Stimulated activated CD4-positive, alpha-beta T cell treated with anti-CD3 and anti-CD28 coated beads, Interleukin-1b, Interleukin-23, amount 100 ng/mL, for 1 hour (primary cell): ENCODE measurements around the gene EPS15.
"Not testable (repeated sequence)": the region's sequence is repeated elsewhere in the genome, so short reads cannot be mapped to it uniquely, and the experiment has no call there.

ENCODE experiments used
- DNase-seq, 2 donors: peaks; one replicate each; pipeline ENCODE4 v3.0.0-alpha.2; 2020; ENCODE audit warnings: low read depth in 2 of 2

Gene EPS15

DNA sequence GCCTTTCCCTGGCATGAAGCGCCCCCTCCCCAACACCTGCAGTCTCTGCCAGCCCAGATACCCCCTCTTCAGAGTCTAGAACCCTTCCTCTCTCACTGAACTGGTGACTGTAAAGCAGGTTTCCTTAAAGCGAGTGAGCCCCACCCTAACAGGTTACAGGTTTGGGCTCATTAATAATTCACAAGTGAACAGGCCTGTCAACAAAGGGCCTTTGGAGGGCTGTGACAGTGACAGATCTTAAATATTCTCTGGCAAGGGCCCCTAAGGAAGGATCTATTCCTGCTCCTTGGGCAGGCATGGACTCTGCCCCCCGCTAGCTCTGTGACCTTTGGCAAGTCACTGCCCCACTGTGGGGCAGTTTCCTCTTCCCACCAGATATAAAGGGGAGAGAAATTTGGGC, 183.1 kb downstream of the EPS15 start:
- DNase-seq, result no peak

DNA sequence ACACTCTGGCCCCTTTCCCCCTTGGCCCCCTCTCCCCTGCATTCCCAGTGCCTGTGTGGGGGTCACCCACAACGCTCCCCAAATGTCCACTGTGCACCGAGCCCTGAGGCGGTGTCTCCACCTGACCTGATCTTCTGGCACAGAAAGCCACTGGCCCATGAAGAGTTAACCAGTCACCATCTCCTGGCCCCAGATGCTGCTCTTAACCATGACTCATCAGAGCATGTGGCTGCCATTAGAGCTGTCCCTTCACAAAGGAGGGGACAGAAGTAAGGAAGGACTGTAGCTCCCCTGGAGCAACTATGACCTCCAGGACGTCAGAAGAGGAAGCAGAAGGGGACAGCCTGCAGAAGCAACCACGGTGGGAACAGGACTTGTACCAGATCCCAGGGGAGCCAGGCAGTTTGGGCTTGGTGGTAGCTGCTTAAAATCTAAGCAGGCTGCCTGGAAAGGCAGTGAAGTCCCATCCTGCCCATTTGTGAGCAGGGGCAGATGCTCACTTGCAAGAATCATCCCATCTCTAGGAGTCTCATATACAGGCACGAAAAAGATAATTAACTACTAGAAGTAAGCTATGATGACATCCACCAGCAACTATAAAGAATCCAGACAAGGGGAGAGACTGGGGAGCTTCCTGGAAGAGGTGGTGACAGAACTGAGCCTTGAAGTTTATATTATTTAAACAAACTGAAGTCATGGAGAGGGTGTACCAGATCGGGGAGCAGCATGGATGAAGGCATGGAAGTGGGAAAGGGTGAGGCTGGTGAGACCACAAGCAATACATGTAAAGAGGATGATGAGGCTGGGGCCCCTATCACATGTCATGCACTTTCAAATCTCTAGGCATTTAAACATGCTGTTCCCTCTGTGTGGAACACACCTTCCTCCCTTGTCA, 187.6 kb downstream of the EPS15 start:
- no peak for DNase-seq

- no peak for DNase-seq
Measured at GRCh38 chr1:51330331-51331201, 188.5 kb downstream of the EPS15 start, which contains the start of gene TTC39A. Gene TTC39A (minus strand): TSS chr1:51330562. CDS start chr1:51330477, 85 bp downstream.

DNA sequence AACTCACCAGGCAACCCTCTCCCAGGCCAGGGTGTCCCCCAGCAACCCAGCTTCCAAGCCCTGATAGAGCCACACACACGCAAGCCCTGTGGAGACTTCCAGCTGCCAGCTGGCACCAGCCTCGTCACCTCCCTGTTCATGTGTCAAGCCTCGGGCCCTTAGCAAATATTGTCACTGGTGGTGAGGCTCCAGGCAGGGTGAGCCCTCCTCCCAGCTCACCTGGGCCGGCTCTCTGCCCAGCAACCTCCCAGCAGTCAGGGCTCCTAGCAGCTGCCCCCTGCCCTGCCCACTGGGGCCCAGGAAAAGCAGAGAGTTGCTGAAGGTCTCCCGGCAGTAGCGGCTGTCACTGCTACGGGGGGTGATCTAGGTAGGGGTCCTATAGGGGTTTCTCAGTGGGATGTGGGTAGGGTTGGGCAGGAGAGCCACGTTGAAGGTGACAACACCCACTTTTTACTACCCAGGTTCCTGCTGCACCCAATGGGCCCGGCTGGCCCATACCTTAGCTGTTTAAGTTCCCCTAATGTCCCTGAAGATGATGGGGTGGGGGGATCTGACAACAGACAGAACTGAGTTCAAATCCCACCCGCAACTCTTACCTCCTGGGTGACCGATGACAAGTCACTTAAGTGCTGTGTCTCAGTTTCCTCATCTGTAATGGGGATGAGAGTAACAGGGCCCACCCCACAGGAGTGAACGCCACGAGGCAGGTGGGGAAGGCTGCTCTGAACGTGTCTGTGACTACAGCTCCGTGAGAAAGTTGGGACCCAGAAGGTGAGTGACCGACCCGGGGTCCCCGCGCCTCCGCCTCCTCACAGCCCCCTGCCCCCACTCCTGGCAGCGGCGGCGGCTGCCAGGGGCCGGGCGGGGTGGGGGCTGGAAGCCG, 189.4 kb downstream of the EPS15 start:
- no peak for DNase-seq

- no peak for DNase-seq
Measured at GRCh38 chr1:51328926-51329325, 190.1 kb downstream of the EPS15 start.

DNA sequence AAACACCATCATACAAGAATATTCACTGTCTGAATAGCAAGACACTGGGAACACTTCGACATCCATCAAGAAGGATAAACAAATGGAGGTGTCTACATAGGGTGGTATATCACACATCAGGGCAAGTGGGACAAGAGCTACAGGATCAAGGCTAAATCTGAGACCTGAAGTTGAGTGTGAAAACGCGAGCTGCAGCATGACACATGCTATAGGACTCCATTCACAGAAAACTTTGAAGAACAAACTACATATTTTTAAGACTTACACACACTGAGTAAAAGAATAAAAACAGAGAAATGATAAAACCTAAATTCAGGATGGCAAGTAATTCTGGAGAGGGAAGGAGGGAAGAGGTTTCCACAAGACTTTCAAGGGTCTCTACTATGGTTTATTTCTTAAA, 190.8 kb downstream of the EPS15 start:
- no peak for DNase-seq

DNA sequence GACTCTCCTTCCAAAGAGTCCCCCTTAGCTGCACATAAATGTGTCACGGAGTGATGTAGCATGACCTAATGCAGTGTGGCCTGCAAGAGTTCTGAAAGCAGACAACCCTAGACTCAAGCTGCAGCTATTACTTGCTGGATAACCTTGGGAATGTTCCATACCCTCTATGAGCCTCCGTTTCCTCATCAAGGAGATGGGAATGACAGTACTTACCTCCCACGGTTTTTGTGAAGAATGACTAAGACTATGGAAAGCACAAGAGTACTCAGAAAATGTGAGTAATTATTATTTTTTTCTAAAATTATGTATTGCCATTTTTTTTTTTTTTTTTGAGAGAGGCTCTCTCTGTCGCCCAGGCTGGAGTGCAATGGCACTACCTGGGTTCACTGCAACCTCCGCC, 191.7 kb downstream of the EPS15 start:
- DNase-seq, result no peak

DNA sequence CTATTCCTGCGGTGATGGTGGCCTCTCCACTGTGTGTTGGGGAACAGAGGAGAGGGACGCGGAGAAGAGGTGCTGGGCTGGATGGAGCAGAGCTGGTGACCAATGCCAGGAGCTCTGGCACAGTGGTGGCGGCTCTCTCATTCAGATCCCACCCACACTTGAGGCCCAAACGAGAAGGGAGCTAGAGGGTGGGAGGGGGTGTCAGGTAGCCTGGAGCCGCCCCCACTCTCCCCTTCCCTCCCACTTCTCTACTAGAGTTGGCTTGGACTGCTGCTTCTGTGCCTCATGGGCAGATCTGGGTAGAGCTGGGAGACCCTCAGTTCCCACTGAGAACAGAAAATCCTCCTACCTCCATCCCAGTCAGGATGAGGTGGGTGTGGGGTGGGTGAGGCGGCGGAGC, 192.2 kb downstream of the EPS15 start:
- no peak for DNase-seq

DNA sequence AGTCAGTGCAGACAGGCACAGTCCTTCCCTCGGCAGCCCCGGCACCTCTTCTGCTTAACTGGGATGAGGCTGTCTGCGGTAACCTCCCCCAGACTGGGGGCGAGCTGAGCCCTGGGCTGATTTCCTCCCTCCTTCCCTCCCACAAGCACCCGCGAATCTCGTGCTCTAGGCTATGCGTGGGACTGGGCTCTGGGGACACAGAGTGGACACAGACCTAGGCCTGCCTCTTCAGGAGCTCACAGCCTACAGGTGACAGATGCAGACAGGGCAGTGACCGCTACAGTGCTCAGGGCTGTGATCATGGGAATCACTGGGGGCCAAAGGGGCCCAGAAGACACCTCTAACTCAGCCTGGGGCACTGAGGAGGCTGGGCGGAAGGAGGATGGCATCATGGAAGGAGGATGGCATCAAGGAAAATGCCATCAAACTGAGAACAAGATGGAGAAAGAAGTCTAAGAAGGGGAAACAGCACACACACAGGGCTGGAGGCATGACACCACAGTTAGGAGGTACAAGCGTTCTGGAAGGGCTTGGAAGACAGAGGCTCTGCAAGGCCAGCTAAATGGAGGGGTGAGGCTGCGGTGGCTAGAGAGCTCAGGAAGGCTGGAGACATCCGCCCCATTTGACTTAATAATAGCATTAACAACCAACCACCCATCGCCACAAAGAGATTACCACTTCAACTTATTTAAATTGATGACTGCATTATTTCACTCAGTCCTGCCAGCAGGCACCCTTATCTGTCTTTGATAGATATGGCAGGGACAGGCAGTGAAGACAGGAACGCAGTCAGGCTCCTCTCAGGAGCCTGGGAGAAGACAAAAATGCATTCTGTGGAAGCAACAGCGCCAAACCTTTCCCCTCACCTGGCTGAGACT, 192.9 kb downstream of the EPS15 start:
- no peak for DNase-seq

GRCh38 chr1:51325391-51325790, 193.7 kb downstream of the EPS15 start:
- no peak for DNase-seq

DNA sequence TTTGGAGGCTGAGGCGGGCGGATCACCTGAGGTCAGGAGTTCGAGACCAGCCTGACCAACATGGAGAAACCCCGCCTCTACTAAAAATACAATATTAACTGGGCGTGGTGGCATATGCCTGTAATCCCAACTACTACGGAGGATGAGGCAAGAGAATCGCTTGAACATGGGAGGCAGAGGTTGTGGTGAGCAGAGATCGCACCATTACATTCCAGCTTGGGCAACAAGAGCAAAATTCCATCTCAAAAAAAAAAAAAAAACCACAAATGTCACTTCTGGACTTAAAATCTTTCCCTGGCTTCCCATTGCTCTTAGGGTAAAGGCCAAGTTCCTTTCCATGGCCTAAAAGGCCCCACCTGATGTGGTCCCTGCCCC, 194.1 kb downstream of the EPS15 start:
- DNase-seq, result not testable (repeated sequence)

DNA sequence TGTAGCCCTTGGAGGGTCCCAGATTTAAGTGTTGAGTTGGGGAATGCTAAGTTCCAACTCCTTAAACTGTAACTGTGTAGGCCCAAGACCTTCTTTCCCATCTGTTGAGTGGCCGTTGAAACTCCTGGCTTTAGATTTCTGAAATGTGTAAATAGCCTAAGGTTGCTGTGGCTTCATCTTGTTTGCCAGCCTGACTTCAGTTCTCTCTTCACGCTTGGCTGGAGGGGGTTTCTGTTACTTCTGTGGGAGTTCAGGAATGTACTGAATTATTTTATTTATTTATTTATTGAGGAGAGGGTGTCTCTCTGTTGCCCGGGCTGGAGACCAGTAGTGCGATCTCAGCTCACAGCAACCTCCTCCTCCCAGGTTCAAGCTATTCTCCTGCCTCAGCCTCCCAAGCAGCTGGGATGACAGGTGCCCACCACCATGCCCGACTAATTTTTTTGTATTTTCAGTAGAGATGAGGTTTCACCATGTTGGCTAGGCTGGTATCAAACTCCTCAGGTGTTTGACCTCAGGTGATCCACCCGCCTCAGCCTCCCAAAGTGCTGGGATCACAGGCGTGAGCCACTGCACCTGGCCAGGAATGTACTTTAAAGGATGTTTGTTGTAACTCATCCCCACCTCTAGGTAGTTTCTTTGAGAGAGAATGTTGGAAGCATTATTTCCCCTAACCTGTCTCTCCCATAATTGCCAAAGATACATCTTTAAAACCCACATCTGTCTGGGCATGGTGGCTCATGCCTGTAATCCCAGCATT, 194.6 kb downstream of the EPS15 start:
- no peak for DNase-seq

DNA sequence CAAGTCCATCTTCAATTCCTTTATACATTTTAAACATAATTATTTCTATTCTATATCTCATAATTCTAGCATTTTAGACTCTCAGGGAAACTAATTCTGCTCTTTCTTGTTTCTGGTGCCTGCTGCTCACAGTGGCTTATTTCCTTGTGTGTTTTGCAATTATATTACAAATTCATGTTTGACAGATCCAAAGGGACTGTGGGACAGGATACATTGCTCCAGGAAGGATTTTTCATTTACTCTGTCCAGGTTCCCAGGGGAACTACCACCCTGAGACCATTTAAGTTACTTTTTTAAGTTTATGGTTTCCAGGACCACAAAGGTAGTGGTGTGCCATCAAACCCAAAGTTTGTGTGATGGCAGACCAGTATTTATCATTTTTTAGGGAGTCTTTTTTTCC, 195.3 kb downstream of the EPS15 start:
- DNase-seq, result no peak

GRCh38 chr1:51322417-51323101, 196.5 kb downstream of the EPS15 start:
- DNase-seq, result no peak

GRCh38 chr1:51321924-51322280, 197.2 kb downstream of the EPS15 start:
- DNase-seq, result no peak

GRCh38 chr1:51320967-51321923, 197.8 kb downstream of the EPS15 start:
- no peak for DNase-seq

DNA sequence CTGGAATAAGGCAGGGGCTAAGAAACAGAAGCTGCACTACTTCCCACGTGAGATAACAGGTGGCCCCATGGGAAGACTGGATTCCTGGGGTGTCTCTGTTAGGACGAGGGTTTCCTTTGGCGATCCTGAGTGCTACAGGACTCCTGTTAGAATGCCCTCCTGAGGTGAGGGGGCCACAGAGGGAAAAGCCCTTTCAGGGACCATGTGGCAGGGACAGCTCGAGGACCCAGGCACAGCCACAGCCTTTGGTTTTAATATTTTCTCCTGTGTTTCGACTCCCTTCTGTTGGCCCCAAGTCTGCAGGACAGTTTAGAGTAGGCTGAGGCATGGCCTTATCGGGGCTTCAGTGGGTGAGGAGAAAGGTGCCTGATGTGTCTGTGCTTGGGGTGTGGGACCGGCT, 201.3 kb downstream of the EPS15 start:
- no peak for DNase-seq

DNA sequence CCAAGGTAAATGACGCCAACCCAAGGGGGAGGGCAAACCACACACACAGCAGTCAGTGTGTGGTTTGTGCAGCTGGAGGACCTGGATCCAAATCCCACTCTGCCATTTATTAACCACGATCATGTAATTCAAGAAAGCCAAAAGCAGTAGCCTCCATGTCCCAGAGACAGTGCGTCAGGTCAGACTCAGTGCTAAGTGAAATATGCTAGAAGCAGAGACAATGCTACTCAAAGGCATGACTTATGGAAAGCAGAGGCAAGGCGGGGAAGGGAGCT, 202.3 kb downstream of the EPS15 start:
- no peak for DNase-seq
